LoVo (cell line): ENCODE results near the gene FADS1.

ENCODE experiments used
- DNase-seq: peaks from one replicate; pipeline ENCODE4 v3.0.0-alpha.2; 2016; ENCODE audit warnings: low spot score

The FADS1 gene

GRCh38 chr11:61816736-61817455, at the start of gene FADS1:
Gene FADS1, minus strand, starts transcription at chr11:61817003. Its CDS starts 74 bp downstream, at chr11:61816929.
- DNase-seq, result peak; percentile 94

DNA sequence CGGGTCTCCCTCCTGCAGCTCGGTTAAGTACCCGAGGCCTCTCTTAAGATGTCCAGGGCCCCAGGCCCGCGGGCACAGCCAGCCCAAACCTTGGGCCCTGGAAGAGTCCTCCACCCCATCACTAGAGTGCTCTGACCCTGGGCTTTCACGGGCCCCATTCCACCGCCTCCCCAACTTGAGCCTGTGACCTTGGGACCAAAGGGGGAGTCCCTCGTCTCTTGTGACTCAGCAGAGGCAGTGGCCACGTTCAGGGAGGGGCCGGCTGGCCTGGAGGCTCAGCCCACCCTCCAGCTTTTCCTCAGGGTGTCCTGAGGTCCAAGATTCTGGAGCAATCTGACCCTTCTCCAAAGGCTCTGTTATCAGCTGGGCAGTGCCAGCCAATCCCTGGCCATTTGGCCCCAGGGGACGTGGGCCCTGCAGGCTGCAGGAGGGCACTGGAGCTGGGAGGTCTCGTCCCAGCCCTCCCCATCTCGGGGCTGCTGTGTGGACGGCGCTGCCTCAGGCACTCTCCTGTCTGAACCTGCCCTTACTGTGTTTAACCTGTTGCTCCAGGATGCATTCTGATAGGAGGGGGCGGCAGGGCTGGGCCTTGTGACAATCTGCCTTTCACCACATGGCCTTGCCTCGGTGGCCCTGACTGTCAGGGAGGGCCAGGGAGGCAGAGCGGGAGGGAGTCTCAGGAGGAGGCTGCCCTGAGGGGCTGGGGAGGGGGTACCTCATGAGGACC, 49.6 kb upstream of the FADS1 start:
- DNase-seq, result no peak

GRCh38 chr11:61864814-61865775, 48.3 kb upstream of the FADS1 start:
- no peak for DNase-seq

DNA sequence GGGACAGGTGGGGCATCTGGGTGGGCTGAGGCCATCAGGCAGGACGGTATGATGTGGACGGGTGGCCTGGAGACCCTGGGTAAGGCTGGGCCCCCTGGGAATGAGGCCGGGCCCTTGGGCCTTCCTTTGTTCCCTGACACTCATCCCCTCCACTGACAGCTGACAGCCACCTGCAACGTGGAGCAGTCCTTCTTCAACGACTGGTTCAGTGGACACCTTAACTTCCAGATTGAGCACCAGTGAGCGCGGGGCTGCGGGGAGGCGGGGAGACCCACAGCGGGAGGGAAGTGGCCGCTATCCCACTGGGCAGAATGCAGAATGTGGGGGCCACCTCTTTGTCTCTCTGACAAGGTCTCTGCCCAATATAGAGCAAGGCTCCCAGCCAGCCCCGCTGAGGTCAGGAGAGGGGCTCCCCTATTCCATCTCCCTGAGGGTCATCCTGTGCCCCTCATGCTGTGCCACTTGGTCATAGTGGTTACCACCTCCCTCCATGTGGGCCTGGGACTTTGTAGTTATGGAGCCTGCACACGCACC, 46.8 kb upstream of the FADS1 start:
- no peak for DNase-seq

GRCh38 chr11:61862714-61863547, 46.1 kb upstream of the FADS1 start:
- no peak for DNase-seq

DNA sequence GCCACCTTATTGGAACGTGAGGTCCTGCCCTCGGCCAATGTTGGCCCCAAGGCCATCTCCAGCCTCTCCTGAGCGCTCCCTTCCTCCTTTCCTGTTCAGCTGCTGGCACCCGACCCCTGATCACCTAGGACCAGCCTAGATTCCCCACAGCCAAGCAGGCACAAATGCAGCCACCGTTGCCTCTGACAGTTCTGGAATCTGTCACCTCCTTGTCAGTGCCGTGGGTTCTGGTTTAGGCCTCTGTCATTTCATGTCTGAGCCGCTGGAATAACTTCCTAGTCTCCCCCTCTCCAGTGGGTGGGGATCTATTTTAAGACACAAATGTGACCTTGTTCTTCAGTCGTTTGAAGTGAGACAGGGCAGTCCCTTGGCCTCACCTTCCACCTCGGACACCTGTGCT, 44.8 kb upstream of the FADS1 start:
- no peak for DNase-seq

GRCh38 chr11:61860054-61860903, 43.5 kb upstream of the FADS1 start:
- DNase-seq, result peak; percentile 62

GRCh38 chr11:61855939-61856680, 39.3 kb upstream of the FADS1 start:
- no peak for DNase-seq

DNA sequence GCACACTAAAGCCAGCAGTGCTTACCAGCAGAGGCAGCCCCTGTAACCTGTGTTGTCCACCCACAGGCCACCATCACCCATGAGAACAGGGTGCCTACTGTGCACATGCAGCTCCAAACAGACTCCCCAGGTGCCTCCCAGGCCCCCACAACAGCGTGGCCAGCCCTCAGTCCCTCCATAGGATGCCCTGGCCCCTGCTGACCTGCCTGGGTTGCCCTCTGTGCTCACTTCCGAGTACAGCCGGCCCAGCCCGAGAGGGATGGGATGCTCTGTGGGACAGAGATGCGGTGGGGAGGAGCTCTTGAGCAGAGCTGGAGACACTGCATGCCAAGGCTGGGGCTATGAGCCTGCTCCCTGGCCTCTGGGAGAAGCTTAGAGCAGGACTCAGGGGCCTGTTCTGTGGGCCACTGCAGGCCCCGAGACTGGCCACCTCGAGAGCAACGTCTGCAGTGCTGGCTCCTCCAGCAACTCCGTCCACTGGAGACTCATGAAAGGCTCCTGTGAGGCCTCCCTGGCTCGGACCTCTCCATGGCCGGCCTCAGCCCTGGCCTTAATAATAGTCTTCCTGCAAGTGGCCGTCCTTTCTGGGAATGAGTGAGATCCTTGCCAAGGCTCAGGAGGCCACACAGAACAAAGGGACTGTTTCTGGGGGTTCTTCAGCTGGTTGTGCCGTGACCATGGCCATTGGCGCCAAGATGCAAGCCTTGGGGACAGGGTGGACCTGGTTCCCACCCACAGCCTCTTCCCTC, 38.3 kb upstream of the FADS1 start:
- no peak for DNase-seq

DNA sequence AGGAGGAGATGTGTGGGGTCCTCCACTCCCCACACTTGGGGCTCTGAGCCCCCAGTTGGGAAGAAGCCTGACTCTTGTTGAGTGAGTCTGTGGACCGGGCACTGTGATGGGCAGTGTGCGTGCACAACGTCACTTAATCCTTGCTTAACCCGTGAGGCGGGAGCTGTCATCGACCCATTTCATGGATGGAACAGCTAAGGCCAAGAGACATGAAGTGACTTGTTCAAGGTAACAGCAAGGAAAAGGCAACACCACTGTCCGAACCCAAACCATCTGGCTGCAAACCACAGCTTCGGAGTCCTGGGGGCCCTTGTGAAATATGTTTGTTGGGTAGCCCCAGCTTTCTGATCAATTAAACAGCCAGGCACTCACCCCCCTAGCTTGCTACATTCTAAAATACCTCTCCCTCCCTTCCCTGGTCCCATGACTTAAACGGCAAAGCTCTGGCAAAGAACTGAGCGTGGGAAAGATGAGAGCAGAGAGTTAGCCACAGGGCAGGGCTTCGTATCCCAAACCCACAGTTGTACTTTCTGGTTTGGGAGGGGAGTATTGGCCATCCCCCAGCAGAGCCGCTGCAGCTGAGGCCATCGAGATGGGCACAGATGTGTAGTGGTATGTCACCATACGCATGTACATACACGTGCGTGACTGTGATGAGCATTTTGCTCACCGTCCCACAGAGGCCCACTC, 37.5 kb upstream of the FADS1 start:
- DNase-seq, result no peak

GRCh38 chr11:61853698-61854169, 36.9 kb upstream of the FADS1 start:
- DNase-seq, result no peak

- no peak for DNase-seq
Observed at GRCh38 chr11:61851900-61852295, 35.1 kb upstream of the FADS1 start.

- DNase-seq, result no peak
Observed at GRCh38 chr11:61851113-61851899, 34.5 kb upstream of the FADS1 start.

DNA sequence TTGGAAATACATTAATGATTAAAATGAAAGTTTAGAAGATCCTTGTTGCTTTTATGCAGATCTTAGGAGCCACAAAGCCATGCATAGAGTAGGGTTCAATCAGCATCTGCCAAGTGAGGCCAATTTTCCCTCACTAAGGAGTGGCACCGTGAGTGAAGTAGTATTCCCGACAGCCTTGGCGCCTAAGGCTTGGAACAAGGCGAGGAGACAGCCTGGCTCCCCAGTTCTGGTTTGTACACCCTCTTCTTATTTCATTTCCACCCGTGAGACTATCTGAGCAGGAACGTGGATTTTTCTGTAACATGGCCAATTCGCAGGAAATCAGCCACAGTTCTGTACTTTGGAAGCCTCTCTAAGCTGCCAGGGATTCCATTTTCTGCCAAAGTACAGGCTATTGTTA, 33.9 kb upstream of the FADS1 start:
- DNase-seq, result no peak

DNA sequence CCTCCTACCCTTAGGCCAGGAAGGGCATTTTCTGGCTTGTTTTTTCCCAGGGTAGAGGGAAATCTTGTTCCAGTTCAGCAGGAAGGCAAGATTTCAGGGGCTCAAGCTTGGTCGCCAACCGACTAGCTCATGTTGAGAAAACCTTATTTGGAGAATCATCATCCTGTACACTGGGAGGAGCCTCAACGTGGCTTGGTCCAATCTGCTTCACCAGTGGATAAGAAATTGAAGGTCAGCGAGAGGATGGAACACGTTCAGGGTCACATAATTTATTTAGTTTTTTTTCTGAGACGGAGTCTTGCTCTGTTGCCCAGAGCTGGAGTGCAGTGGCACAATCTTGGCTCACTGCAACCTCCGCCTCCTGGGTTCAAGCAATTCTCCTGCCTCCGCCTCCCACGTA, 31.8 kb upstream of the FADS1 start:
- DNase-seq, result no peak

GRCh38 chr11:61847914-61848581, 31.2 kb upstream of the FADS1 start:
- DNase-seq, result no peak
